GM06990 (cell line): ENCODE measurements around the gene SLC17A5.
"Not testable (repeated sequence)": the region's sequence is repeated elsewhere in the genome, so short reads cannot be mapped to it uniquely, and the experiment has no call there.

Source experiments
- DNase-seq: peaks from one replicate; pipeline ENCODE4 v3.0.0-alpha.2; 2011; ENCODE audit not compliant: insufficient read length; ENCODE audit errors: extremely low read depth
- H3K27me3 ChIP-seq: replicated peaks from 2 replicates; pipeline ENCODE4 v1.6.0; 2011; ENCODE audit warnings: low read length; ENCODE audit not compliant: control insufficient read depth, insufficient read depth
- H3K36me3 ChIP-seq: 2 replicates; pipeline ENCODE4 v1.5.1; 2011; ENCODE audit warnings: low read length; ENCODE audit not compliant: control insufficient read depth, insufficient read depth
- H3K4me3 ChIP-seq: replicated peaks from 2 replicates; pipeline ENCODE4 v1.5.1; 2011; ENCODE audit warnings: low read depth, mild to moderate bottlenecking, control low read depth, low read length
- TF ChIP-seq, protein P1 (sequence below): IDR thresholded peaks from 2 replicates; pipeline ENCODE4 v1.5.1; 2011; ENCODE audit warnings: low read length, control low read depth, mild to moderate bottlenecking, inconsistent platforms; ENCODE audit not compliant: insufficient read depth, poor library complexity, severe bottlenecking

SLC17A5 gene

DNA sequence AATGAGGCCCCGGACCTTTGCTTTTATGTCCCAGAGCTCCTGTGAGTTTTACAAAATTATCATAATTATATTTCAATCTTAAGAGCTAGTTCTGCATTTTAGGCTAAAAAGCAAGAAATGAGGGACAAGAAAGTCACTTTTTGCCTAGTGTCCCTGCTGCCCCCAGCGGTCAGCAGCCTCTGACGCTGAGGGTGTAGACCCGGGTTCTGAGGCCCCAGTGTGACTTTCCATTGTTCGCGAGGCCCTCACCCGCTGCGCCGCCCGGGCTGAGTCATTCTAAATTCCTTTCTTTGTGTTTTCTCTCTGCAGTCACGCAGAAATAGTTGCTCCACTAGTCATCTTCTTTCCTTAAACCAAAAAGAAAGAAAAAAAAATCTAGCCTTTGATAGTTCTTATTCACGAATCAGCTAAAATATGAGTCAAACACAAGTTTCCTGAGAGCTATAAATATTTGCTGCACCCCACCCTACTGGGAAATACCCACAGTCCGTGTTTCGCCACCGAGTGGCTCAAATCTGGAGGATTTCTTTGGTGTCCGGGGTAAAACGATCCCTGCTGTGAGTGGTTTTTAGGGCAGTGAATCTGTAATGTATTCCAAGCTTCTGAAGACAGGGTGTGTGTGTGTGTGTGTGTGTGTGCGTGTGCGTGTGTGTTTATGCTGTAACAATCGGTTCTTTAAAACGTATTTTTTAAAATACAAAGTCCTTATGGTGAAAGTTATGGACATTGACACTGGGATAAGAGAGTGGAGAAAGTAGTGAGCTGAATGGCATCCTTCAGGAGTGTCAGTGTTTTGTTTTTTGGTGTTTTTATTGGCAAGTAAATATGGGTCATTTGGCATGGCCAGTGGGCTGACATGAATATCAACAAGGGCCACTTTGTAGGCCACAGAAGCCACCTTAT lies 73.3 kb downstream of the SLC17A5 start:
- no peaks in the 10 kb centered on the region for H3K27me3 ChIP-seq
- peak overlapping the region; percentile 49 for H3K4me3 ChIP-seq
- peak; percentile 83 for DNase-seq
- TF ChIP-seq, protein P1, sequence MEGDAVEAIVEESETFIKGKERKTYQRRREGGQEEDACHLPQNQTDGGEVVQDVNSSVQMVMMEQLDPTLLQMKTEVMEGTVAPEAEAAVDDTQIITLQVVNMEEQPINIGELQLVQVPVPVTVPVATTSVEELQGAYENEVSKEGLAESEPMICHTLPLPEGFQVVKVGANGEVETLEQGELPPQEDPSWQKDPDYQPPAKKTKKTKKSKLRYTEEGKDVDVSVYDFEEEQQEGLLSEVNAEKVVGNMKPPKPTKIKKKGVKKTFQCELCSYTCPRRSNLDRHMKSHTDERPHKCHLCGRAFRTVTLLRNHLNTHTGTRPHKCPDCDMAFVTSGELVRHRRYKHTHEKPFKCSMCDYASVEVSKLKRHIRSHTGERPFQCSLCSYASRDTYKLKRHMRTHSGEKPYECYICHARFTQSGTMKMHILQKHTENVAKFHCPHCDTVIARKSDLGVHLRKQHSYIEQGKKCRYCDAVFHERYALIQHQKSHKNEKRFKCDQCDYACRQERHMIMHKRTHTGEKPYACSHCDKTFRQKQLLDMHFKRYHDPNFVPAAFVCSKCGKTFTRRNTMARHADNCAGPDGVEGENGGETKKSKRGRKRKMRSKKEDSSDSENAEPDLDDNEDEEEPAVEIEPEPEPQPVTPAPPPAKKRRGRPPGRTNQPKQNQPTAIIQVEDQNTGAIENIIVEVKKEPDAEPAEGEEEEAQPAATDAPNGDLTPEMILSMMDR, result peak; percentile 64
- H3K36me3 ChIP-seq, result no peaks in the 10 kb centered on the region

GRCh38 chr6:73579851-73580246 lies 73.9 kb downstream of the SLC17A5 start:
- no peak for DNase-seq
- Histone ChIP-seq H3K4me3 (peak overlapping the region; percentile 49), H3K36me3 (no peaks in the 10 kb centered on the region), H3K27me3 (no peaks in the 10 kb centered on the region)
- TF ChIP-seq, protein P1, result no peak

- Histone ChIP-seq H3K36me3 (no peaks in the 10 kb centered on the region), H3K27me3 (no peaks in the 10 kb centered on the region), H3K4me3 (no peak overlapping the region)
- TF ChIP-seq, protein P1, result no peak
- DNase-seq, result peak; percentile 24
Observed at GRCh38 chr6:73579389-73579788, 74.4 kb downstream of the SLC17A5 start.

GRCh38 chr6:73577676-73578075 lies 76.1 kb downstream of the SLC17A5 start:
- DNase-seq, result no peak
- no peaks in the 10 kb centered on the region for H3K27me3 ChIP-seq
- TF ChIP-seq, protein P1, result no peak
- H3K4me3 ChIP-seq, result no peak overlapping the region
- no peaks in the 10 kb centered on the region for H3K36me3 ChIP-seq

DNA sequence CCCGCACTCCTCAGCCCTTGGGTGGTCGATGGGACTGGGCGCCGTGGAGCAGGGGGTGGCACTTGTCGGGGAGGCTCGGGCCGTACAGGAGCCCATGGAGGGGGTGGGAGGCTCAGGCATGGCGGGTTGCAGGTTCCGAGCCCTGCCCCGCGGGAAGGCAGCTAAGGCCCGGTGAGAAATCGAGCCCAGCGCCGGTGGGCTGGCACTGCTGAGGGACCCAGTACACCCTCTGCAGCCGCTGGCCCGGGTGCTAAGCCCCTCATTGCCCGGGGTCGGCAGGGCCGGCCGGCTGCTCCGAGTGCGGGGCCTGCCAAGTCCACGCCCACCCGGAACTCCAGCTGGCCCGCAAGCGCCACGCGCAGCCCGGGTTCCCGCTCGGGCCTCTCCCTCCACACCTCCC lies 81.3 kb downstream of the SLC17A5 start:
- not testable (repeated sequence) for H3K36me3 ChIP-seq, H3K27me3 ChIP-seq, H3K4me3 ChIP-seq, DNase-seq

GRCh38 chr6:73571218-73572181 lies 82.3 kb downstream of the SLC17A5 start:
- not testable (repeated sequence) for DNase-seq

More at GRCh38 chr6:73571218-73572181, 82.3 kb downstream of the SLC17A5 start:
- not testable (repeated sequence) for H3K4me3 ChIP-seq, H3K36me3 ChIP-seq, H3K27me3 ChIP-seq
